ENCODE measurements around the gene GCKR.

GCKR gene

DNA sequence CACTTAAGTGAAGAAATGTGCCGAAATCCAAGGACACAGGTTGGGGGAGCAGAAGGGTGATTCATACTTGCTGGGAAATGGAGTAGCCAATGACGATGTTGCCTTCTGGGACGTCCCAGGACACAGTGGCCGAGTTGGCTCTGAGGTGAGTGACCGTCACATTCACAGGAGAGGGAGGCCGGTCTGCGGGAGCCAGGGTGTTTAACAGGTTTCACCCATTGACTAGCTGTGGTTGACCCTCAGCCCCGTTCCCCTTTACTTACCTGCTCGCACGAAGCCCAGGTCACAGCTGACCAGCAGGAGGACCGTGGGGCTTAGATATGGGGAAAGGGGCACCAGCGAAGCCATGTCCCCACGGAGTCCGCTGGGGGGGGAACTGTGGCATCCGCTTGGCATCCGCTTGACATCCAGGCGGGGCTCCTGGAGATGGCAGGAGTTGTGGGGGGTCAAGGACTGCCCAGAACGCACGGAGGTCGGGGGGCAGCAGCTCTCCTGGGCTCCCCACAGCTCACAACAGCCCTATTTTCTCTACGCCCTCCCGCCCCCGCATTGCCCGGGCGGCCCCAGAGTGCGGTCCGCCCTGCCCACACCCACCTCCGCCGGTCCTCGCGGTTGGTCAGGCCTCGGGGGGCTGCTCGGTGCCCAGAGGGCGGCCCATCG, 2.2 kb upstream of the GCKR start:
- DNase-seq (ENCODE audit: extremely low spot score): no peak
- ChIA-PET CTCF (interaction anchor here (2.0 kb wide), 1 partner anchor 14 kb away, joined by 4 read pairs; no protein-coding TSS in a partner anchor), POLR2A (interaction anchor here (0.6 kb wide), 1 partner anchor 1788 kb away, joined by 3 read pairs; no protein-coding TSS in a partner anchor)
- TF ChIP-seq, protein P1, sequence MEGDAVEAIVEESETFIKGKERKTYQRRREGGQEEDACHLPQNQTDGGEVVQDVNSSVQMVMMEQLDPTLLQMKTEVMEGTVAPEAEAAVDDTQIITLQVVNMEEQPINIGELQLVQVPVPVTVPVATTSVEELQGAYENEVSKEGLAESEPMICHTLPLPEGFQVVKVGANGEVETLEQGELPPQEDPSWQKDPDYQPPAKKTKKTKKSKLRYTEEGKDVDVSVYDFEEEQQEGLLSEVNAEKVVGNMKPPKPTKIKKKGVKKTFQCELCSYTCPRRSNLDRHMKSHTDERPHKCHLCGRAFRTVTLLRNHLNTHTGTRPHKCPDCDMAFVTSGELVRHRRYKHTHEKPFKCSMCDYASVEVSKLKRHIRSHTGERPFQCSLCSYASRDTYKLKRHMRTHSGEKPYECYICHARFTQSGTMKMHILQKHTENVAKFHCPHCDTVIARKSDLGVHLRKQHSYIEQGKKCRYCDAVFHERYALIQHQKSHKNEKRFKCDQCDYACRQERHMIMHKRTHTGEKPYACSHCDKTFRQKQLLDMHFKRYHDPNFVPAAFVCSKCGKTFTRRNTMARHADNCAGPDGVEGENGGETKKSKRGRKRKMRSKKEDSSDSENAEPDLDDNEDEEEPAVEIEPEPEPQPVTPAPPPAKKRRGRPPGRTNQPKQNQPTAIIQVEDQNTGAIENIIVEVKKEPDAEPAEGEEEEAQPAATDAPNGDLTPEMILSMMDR (IDR thresholded peaks at IDR 0.05; ENCODE audit: control extremely low read depth, extremely low read depth, low read depth, missing control alignments): no peak

DNA sequence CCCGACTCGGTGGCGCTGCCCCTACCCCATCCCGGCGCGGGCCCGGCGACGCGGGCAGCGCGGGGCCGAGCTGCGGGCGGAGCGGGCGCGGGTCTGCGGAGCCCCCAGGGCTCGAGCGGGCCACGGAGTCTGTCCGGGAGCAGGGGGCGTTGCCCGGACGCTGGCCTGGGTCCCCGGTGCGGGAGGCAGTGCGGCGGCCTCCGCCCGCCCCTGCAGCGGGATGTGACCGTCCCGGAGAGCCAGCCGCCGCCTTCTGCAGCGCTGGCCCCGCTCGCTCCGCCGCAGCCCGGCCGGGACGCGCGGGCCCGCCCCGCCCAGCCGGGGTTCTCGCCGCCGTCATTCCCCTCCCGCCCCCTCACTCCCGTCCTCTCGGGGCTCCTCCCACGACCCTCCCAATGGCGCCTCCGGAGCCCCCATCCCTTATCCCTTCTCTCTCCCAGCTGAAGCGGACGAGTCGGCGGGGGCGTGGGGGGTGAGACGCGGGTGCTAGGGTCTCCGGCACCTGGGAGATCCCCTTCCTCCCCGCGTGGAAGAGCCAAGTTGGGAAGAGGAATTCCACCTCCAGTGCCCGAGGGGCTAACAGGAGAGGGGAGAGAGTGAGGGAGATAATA, 1.6 kb upstream of the GCKR start, which contains the start of gene FNDC4:
FNDC4 (minus strand) TSS at position 257 of the 611 bp plus-strand sequence. CDS start 521 bp downstream, outside the sequence.
- TF ChIP-seq, protein P1 (IDR thresholded peaks at IDR 0.05; ENCODE audit: control extremely low read depth, extremely low read depth, low read depth, missing control alignments): no peak
- ChIA-PET CTCF (interaction anchor here (2.0 kb wide), 1 partner anchor 15 kb away, joined by 4 read pairs; no protein-coding TSS in a partner anchor), POLR2A (interaction anchor here (0.6 kb wide), 1 partner anchor 1789 kb away, joined by 3 read pairs; no protein-coding TSS in a partner anchor)
- DNase-seq (ENCODE audit: extremely low spot score): peak; percentile 31

DNA sequence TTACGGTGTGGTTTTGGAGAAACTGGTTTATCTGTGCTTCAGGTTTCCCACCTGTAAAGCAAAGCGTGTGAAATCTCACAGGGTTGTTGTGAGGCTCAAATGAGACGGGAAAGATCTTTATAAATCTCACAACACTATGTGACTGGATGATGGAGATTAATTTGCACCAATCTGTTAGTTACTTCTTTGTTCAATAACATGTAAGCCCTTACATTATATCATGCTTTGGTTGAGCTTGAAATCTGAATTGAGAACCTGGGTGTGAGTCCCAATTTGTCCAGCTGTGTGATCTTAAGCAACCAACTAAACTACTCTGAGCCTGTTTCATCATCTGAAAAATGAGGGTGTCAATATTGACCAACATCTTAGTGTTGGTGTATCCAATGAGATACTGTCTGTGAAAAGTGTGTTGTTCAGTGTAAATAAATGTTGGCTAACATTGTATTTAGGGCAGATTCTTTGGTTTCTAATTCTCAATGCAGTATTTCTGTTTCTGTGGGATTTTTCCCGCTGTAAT, 741 bp upstream of the GCKR start:
- TF ChIP-seq, protein P1 (IDR thresholded peaks at IDR 0.05; ENCODE audit: control extremely low read depth, extremely low read depth, low read depth, missing control alignments): no peak
- ChIA-PET POLR2A (no interaction called here), CTCF (no interaction called here)
- no peak for DNase-seq (ENCODE audit: extremely low spot score)

DNA sequence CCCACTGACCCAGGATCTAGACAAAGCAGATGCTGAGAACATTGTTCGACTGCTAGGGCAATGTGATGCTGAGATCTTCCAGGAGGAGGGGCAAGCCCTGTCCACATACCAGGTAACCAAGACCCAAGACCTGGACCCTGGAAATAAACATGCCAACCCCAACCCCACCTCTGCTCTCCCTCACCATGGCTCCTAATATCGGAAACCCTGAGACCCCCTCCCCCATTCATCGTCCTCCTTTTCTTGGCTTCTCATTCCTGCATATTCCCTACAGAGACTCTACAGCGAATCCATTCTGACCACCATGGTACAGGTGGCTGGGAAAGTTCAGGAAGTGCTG, 619 bp downstream of the GCKR start:
- CTCF ChIA-PET: no interaction called here
- POLR2A ChIA-PET: no interaction called here
- TF ChIP-seq, protein P1 (IDR thresholded peaks at IDR 0.05; ENCODE audit: control extremely low read depth, extremely low read depth, low read depth, missing control alignments): no peak
- DNase-seq (ENCODE audit: extremely low spot score): no peak

DNA sequence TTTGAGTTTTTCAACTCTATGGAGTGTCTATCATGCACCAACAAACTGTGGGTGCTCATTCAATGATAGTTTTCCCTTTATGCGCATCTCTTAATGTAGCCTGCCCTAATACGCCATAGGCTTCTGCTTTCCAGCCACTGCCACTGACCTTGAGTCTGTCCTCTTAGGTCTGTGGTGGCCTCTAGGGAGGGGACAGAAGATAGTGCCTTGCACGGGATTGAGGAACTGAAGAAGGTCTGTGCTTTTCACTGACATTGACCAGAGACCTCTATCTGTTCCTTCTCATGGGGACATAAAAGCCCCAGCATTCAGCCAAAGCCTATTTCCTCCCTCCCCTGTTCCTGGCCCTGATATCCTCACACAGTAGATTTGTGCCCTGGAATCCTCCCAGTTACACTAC, 2.3 kb downstream of the GCKR start:
- TF ChIP-seq, protein P1 (IDR thresholded peaks at IDR 0.05; ENCODE audit: control extremely low read depth, extremely low read depth, low read depth, missing control alignments): no peak
- ChIA-PET CTCF (no interaction called here), POLR2A (no interaction called here)

DNA sequence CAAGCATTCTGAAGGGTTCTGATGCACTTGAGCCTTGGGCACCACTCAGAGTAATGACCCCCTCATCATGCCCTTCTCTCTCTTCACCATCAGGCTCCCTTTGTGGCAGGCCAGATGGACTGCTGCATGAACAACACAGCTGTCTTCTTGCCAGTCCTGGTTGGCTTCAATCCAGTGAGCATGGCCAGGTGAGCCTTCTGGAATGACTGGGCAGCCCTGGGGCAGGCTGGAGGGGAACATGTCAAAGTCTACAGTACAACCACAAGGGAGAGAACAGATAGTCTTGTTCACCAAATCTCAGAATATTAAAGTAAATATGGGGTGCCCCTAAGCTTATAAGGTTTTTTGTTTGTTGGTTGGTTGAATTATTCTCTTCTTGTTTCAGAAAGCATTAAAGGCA, 4.4 kb downstream of the GCKR start:
- POLR2A ChIA-PET: no interaction called here
- CTCF ChIA-PET: no interaction called here
- TF ChIP-seq, protein P1 (IDR thresholded peaks at IDR 0.05; ENCODE audit: control extremely low read depth, extremely low read depth, low read depth, missing control alignments): no peak

More for the DNA sequence above, 2.3 kb downstream of the GCKR start:
- no peak for DNase-seq (ENCODE audit: extremely low spot score)

More for the DNA sequence above, 4.4 kb downstream of the GCKR start:
- no peak for DNase-seq (ENCODE audit: extremely low spot score)
